HEK293 (cell line): ENCODE results near the gene FRMD3.

ENCODE experiments used
- CTCF ChIA-PET: fragments of 350-600 bp; formaldehyde crosslinking; extraction: SDS; loops from one replicate; lab custom pipeline; 2021; ENCODE audit warnings: antibody characterized with exemption; lab: Yijun Ruan, JAX
- POLR2A ChIA-PET: fragments of 300-600 bp; formaldehyde crosslinking; extraction: SDS; loops from one replicate; lab custom pipeline; 2020; ENCODE audit warnings: antibody characterized with exemption, inconsistent platforms; lab: Yijun Ruan, JAX
- H3K27ac ChIP-seq: fragments of 200-500 bp; sonication (Bioruptor generic); 2 replicates; pipeline ENCODE4 v1.5.1; 2014; ENCODE audit warnings: low read depth, low read length, control low read depth, inconsistent platforms; ENCODE audit errors: extremely low read depth
- H3K36me3 ChIP-seq, 2 experiments: fragments of 200-500 bp in 1 of 2; sonication (Bioruptor generic) in 1 of 2; 1 replicate in 1 of 2; 2 replicates in 1 of 2; pipeline ENCODE4 v1.5.1; 2014 to 2017; ENCODE audit warnings: inconsistent platforms in 2 of 2, low read length in 2 of 2; ENCODE audit not compliant: control insufficient read depth in 2 of 2, insufficient read depth in 1 of 2
- H3K4me1 ChIP-seq: fragments of 200-500 bp; sonication (Bioruptor generic); 2 replicates; pipeline ENCODE4 v1.5.1; 2014; ENCODE audit warnings: mild to moderate bottlenecking, low read length, inconsistent platforms; ENCODE audit not compliant: control insufficient read depth, insufficient read depth
- H3K4me3 ChIP-seq: 2 replicates; pipeline ENCODE4 v1.5.1; 2011; ENCODE audit warnings: low read depth, mild to moderate bottlenecking, control low read depth, low read length, moderate library complexity
- H3K9me3 ChIP-seq: fragments of 200-500 bp; sonication (Bioruptor generic); 2 replicates; pipeline ENCODE4 v1.5.1; 2014; ENCODE audit warnings: low read depth, low read length, inconsistent platforms; ENCODE audit not compliant: control insufficient read depth, insufficient read depth
- BCL11B ChIP-seq: fragments of 450-650 bp; formaldehyde crosslinking; IDR thresholded peaks from 2 replicates; pipeline ENCODE4 v1.5.1; 2016; ENCODE audit warnings: low read depth, missing biosample characterization, missing genetic modification characterization
- GLIS2 ChIP-seq: fragments of 450-650 bp; formaldehyde crosslinking; IDR thresholded peaks from 2 replicates; pipeline ENCODE4 v1.5.1; 2016; ENCODE audit warnings: missing biosample characterization, missing genetic modification characterization
- MYNN ChIP-seq: fragments of 450-650 bp; formaldehyde crosslinking; IDR thresholded peaks from 2 replicates; pipeline ENCODE4 v1.5.1; 2016; ENCODE audit warnings: missing biosample characterization, missing genetic modification characterization, borderline replicate concordance
- PATZ1 ChIP-seq: fragments of 450-650 bp; formaldehyde crosslinking; IDR thresholded peaks from 2 replicates; pipeline ENCODE4 v1.5.1; 2016; ENCODE audit warnings: missing biosample characterization, missing genetic modification characterization
- SCRT1 ChIP-seq: fragments of 450-650 bp; formaldehyde crosslinking; IDR thresholded peaks from 2 replicates; pipeline ENCODE4 v1.5.1; 2016; ENCODE audit warnings: missing biosample characterization, missing genetic modification characterization, borderline replicate concordance
- ZBTB11 ChIP-seq: fragments of 450-650 bp; formaldehyde crosslinking; conservative IDR thresholded peaks from 2 replicates; pipeline ENCODE4 v1.5.1; 2016; ENCODE audit warnings: low read depth, missing biosample characterization, missing genetic modification characterization
- ZBTB17 ChIP-seq: fragments of 450-650 bp; formaldehyde crosslinking; IDR thresholded peaks from 2 replicates; pipeline ENCODE4 v1.5.1; 2016; ENCODE audit warnings: missing biosample characterization, missing genetic modification characterization
- ZFP41 ChIP-seq: fragments of 450-650 bp; formaldehyde crosslinking; IDR thresholded peaks from 2 replicates; pipeline ENCODE4 v1.5.1; 2016; ENCODE audit warnings: missing biosample characterization, missing genetic modification characterization, borderline replicate concordance
- ZFP69B ChIP-seq: fragments of 450-650 bp; formaldehyde crosslinking; IDR thresholded peaks from 2 replicates; pipeline ENCODE4 v1.5.1; 2016; ENCODE audit warnings: missing biosample characterization, missing genetic modification characterization
- ZNF114 ChIP-seq: fragments of 450-650 bp; formaldehyde crosslinking; IDR thresholded peaks from 2 replicates; pipeline ENCODE4 v1.5.0; 2017; ENCODE audit warnings: missing biosample characterization, missing genetic modification characterization
- ZNF138 ChIP-seq: fragments of 450-650 bp; formaldehyde crosslinking; IDR thresholded peaks from 2 replicates; pipeline ENCODE4 v1.5.1; 2016; ENCODE audit warnings: missing biosample characterization, missing genetic modification characterization, borderline replicate concordance
- ZNF2 ChIP-seq: fragments of 450-650 bp; formaldehyde crosslinking; IDR thresholded peaks from 2 replicates; pipeline ENCODE4 v1.5.1; 2016; ENCODE audit warnings: missing biosample characterization, missing genetic modification characterization
- ZNF292 ChIP-seq: fragments of 450-650 bp; formaldehyde crosslinking; IDR thresholded peaks from 2 replicates; pipeline ENCODE4 v1.5.1; 2016; ENCODE audit warnings: low read depth, missing biosample characterization, missing genetic modification characterization, borderline replicate concordance
- ZNF362 ChIP-seq: fragments of 450-650 bp; formaldehyde crosslinking; IDR thresholded peaks from 2 replicates; pipeline ENCODE4 v1.5.1; 2016; ENCODE audit warnings: missing biosample characterization, missing genetic modification characterization
- ZNF37A ChIP-seq: fragments of 450-650 bp; IDR thresholded peaks from 2 replicates; pipeline ENCODE4 v1.5.1; 2018; ENCODE audit warnings: missing biosample characterization, missing genetic modification characterization
- ZNF433 ChIP-seq: fragments of 450-650 bp; formaldehyde crosslinking; IDR thresholded peaks from 2 replicates; pipeline ENCODE4 v1.5.1; 2016; ENCODE audit warnings: missing biosample characterization, missing genetic modification characterization, low read depth
- ZNF521 ChIP-seq: fragments of 450-650 bp; formaldehyde crosslinking; IDR thresholded peaks from 2 replicates; pipeline ENCODE4 v1.5.1; 2017; ENCODE audit warnings: missing biosample characterization, mild to moderate bottlenecking, missing genetic modification characterization
- ZNF561 ChIP-seq: fragments of 450-650 bp; IDR thresholded peaks from 2 replicates; pipeline ENCODE4 v1.5.1; 2018; ENCODE audit warnings: missing biosample characterization, missing genetic modification characterization, borderline replicate concordance
- ZNF704 ChIP-seq: fragments of 450-650 bp; formaldehyde crosslinking; IDR thresholded peaks from 2 replicates; pipeline ENCODE4 v1.5.1; 2016; ENCODE audit warnings: missing biosample characterization, missing genetic modification characterization
- ZNF785 ChIP-seq: fragments of 450-650 bp; formaldehyde crosslinking; IDR thresholded peaks from 2 replicates; pipeline ENCODE4 v1.5.1; 2016; ENCODE audit warnings: missing biosample characterization, missing genetic modification characterization
- ZNF791 ChIP-seq: fragments of 450-650 bp; formaldehyde crosslinking; IDR thresholded peaks from 2 replicates; pipeline ENCODE4 v1.5.1; 2016; ENCODE audit warnings: missing biosample characterization, missing genetic modification characterization
- ZSCAN18 ChIP-seq: fragments of 450-650 bp; formaldehyde crosslinking; IDR thresholded peaks from 2 replicates; pipeline ENCODE4 v1.5.1; 2016; ENCODE audit warnings: missing biosample characterization, missing genetic modification characterization

FRMD3 gene

GRCh38 chr9:83521411-83521810 is 16.8 kb downstream of the FRMD3 start:
- H3K27ac ChIP-seq = no peak overlapping the region
- no peaks in the 10 kb centered on the region for H3K4me1 ChIP-seq
- CTCF ChIA-PET = interaction anchor here (1.2 kb wide), 1 partner anchor 187 kb away, joined by 3 read pairs; no protein-coding TSS in a partner anchor
- no peaks in the 10 kb centered on the region for H3K36me3 ChIP-seq
- POLR2A ChIA-PET = interaction anchor here (0.6 kb wide), 1 partner anchor 192 kb away, joined by 4 read pairs; no protein-coding TSS in a partner anchor
- TF ChIP-seq ZBTB11 (tag by site-specific recombination) (no peak), ZNF704 (no peak), ZNF138 (tag by site-specific recombination) (no peak)
- TF ChIP-seq, all 188 proteins: peak for 0
- Histone ChIP-seq H3K4me3 (no peak overlapping the region), H3K9me3 (no peaks in the 10 kb centered on the region)

GRCh38 chr9:83521011-83521410 is 17.2 kb downstream of the FRMD3 start:
- no peak overlapping the region for H3K4me3 ChIP-seq
- TF ChIP-seq ZNF292 (tag by site-specific recombination) = no peak
- TF ChIP-seq ZNF2 (tag by site-specific recombination) = no peak
- no peak for TF ChIP-seq ZNF37A (tag by site-specific recombination)
- no peak for TF ChIP-seq SCRT1
- no peak for TF ChIP-seq ZNF433 (tag by site-specific recombination)
- no peak for TF ChIP-seq ZBTB17 (tag by site-specific recombination)
- no peak for TF ChIP-seq GLIS2 (tag by site-specific recombination)
- TF ChIP-seq, all 188 proteins: peak for 0
- POLR2A ChIA-PET = interaction anchor here (0.6 to 0.7 kb wide), 2 partner anchors 191 to 1150 kb away, joined by 4 to 7 read pairs; no protein-coding TSS in a partner anchor
- Histone ChIP-seq H3K4me1 (no peaks in the 10 kb centered on the region), H3K9me3 (no peaks in the 10 kb centered on the region), H3K27ac (no peak overlapping the region), H3K36me3 (no peaks in the 10 kb centered on the region)
- CTCF ChIA-PET = interaction anchor here (1.2 kb wide), 1 partner anchor 186 kb away, joined by 3 read pairs; no protein-coding TSS in a partner anchor

GRCh38 chr9:83520292-83520691 is 17.9 kb downstream of the FRMD3 start:
- Histone ChIP-seq H3K4me1 (no peaks in the 10 kb centered on the region), H3K9me3 (no peaks in the 10 kb centered on the region), H3K27ac (no peak overlapping the region), H3K4me3 (no peak overlapping the region), H3K36me3 (no peaks in the 10 kb centered on the region)
- ChIA-PET CTCF (interaction anchor here (1.2 kb wide), 1 partner anchor 186 kb away, joined by 3 read pairs; no protein-coding TSS in a partner anchor), POLR2A (interaction anchor here (0.7 kb wide), 1 partner anchor 1150 kb away, joined by 7 read pairs; no protein-coding TSS in a partner anchor)
- TF ChIP-seq ZFP41 (tag by site-specific recombination) (no peak), ZNF521 (tag by site-specific recombination) (no peak), ZSCAN18 (tag by site-specific recombination) (no peak), ZNF114 (tag by site-specific recombination) (no peak), BCL11B (tag by site-specific recombination) (no peak), MYNN (tag by site-specific recombination) (no peak), ZNF561 (tag by site-specific recombination) (no peak), PATZ1 (tag by site-specific recombination) (no peak), ZNF362 (tag by site-specific recombination) (no peak), ZFP69B (no peak), ZNF785 (tag by site-specific recombination) (no peak), ZNF791 (tag by site-specific recombination) (no peak)
